HG03159 (cell line): ENCODE data around the gene FAM107B.
A peak's percentile ranks its signal among the peaks of the same experiment; 100 is the strongest.
"Not testable (repeated sequence)": the region's sequence is repeated elsewhere in the genome, so short reads cannot be mapped to it uniquely, and the experiment has no call there.

Experiments used
- ATAC-seq: cut with Tn5 transposase; IDR thresholded peaks from one replicate; pipeline ENCODE4 v1.9.1; 2021; ENCODE audit warnings: mild to moderate bottlenecking, moderate library complexity; ENCODE audit not compliant: unreplicated experiment

The FAM107B gene

DNA sequence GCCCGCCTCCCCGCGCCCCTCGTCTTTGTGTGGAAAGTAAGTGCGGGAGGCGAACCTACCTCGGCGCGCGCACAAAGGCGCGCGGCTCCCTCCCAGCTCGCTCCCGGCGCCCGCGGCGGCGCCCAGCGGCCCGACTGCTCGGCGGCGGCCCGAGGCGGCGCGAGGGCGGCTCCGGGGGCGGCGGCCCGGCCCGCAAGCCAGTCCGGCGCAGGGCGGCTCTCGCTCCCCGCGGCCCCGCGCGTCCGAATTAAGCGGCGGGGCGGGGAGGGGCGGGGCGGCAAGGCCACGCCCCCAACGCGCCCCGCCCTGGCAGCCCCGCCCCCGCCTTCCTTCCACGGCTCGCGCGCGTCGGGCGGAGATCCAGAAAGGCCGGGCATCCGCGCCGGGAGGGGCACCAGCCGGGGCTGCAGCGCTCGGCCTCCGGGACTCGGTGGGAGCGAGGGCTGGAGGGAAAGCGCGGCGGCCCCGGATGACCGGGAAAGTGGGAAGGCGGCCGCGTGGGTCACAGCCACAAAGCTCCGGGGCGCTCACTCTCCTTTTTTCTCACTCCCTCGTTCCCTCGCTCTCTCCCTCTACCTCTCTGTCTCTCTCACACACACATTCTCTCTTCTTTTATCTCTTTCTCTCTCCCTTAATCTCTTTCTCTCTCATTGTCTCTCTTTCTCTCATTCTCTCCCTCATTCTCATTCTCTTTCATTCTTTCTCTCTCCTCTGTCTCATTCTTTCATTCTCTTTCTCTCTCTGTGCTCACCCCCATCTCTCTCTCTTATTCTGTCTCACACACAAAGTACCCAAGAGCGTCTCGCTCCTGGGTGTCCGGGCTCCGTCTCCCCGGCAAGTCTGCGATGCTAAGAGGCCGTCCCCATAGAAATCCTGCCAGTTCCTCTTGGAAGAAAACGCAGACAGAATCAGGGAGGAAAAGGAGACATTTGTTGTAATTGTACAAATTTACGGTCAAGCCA is 170.2 kb downstream of the FAM107B start:
- peak; percentile 36 for ATAC-seq

DNA sequence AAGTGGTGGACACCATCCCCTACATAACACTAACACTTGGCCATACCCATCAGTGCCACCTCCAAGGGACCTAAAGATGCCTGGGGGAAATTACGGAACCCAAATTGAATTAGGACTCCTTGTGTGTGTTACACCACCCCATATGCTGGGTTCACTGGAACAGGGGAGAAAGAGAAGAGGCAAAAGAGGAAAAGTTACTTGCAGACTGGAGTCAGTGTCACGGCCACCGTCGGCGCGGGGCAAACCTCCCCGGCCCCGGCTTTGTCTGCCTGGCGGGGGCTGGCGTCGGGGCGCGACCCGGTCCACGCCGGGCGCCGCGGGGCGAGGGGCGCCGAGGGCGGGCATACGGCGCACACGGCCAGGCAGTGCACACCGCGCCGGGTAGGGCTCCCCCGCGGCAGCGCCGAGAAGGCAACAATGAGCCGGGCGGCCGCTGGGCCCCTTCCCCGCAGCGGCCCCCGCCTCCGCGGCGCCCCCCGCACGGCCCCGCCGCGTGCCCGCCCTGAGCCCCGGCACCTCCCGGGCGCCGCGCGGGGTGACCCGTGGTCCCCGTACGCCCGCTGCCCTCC is 171.1 kb downstream of the FAM107B start:
- peak; percentile 12 for ATAC-seq

GRCh38 chr10:14602807-14603533 is 171.7 kb downstream of the FAM107B start:
- no peak for ATAC-seq

- peak; percentile 41 for ATAC-seq
Observed at GRCh38 chr10:14601872-14602725, 172.6 kb downstream of the FAM107B start.

- no peak for ATAC-seq
Observed at GRCh38 chr10:14601326-14601725, 173.4 kb downstream of the FAM107B start.

- ATAC-seq, result no peak
Observed at GRCh38 chr10:14600065-14600464, 174.6 kb downstream of the FAM107B start.

DNA sequence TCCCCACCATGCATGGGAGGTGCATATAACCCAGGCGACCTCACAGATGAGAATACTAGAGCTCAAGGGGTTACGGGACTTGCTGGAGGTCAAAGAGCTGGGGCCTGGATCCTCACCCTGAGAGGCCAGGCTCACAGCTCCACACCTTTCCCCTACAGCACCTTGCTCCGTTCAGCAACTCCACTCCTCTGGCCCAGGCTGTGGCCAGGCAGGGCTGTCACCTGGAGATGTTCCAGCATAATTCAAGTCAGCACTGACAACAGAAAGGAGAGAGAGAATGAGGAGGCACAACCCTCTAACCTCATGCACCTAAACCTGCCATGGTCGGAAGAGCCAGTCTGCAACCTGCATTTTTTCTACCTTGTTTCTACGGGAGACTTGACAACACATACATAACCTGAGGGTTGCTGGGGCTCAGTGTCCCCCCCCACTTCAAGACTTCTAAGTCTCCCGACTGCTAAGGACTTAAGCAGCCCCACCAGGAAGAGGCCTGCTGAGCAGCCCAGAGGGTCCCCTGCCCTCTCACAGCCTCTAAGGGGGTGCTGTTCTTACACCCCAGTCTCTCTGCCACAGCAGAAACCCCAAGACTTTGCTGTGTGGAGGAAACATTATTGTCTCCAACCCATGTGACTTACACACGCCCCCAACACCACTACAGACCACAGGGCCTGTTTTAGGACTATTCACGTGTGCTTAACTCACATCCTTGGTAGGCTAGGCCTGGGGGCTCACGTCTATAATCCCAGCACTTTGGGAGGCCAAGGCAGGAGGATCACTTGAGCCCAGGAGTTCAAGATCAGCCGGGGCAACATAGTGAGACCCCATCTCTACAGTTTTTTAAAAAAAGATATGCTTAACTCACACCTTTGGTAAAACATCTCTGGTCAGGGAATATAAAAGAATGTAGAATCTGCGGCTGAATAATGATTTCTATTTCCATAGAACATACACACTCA is 175.6 kb downstream of the FAM107B start:
- ATAC-seq, result no peak

GRCh38 chr10:14595526-14596182 is 179.0 kb downstream of the FAM107B start:
- ATAC-seq, result no peak

- ATAC-seq, result no peak
Observed at GRCh38 chr10:14594878-14595525, 179.7 kb downstream of the FAM107B start.

DNA sequence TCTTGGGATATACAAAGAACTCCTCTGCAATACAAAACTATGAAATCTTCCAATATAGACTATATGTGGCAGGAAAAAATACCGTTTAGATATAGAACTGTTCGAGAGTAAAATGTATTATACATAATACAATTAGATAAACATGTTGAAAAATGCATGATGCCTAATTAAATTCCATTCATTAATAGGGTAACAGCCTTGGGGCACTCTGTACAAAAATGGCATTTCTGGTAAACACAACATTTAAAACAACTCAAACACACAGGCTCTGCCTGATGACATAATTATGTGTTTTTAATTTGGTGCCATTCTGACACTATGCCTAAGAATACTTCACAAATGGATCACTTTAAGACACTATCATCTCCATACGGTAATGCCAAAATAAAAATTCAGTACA is 180.9 kb downstream of the FAM107B start:
- ATAC-seq, result no peak

- no peak for ATAC-seq
Observed at GRCh38 chr10:14592566-14592965, 182.1 kb downstream of the FAM107B start.

DNA sequence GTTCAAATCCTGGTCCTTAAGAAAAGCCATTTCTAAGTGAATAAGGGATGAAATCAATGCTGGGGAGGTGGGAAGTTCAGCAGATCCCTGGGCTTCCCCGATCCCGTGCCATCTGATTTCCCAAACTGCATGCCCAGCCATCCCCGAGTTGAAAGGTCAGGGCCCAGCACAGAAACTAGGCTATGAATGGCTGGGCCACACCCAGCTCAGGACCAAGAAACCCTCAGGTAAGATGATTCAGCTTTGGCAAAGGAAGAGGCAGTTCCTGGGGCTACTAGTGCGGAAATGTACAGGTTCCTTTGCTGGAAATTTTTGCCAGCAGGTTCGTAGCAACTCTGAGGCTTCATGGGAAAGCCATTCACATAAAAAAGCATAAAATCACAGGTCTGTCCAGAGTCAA is 182.7 kb downstream of the FAM107B start:
- no peak for ATAC-seq

- not testable (repeated sequence) for ATAC-seq
Observed at GRCh38 chr10:14588938-14589294, 185.8 kb downstream of the FAM107B start.

DNA sequence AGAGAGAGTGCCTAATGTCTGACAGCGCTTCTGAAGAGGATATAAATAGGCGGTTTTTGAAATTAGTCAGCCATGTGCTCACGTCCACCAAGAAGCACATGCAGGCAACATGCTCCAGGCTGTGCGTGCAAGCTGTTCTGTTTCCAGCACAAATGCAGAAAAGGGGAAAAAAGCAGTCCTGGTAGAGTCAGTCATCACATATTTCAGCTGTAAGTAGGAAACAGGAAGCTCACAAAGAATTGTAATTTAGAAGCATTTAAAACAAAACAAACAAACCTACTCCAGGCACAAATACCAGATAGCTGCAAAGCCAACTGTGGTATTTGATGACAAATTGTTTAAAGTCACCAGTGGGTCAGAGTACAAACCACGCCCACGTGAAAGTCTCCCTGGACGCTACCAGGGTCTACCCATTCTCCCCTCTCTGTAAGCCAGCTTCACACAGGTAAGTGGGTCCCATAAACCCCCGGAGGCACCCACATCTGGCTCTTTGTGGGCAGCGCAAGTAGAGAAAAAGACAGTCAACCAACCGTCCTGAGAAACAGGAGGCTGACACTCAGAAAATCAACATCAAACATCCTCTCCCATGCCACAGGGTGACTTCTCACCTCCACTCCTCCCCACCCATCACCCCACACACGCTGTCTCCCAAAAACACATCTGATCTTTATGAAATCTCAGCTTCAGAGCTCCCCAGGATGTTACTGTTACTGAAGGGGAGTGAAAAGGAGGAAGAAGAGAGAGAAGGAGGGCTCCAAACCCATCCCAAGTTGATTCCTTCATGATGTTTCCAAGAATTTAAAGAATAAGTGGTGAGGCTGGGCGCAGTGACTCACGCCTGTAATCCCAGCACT is 186.4 kb downstream of the FAM107B start:
- ATAC-seq, result peak; percentile 65

DNA sequence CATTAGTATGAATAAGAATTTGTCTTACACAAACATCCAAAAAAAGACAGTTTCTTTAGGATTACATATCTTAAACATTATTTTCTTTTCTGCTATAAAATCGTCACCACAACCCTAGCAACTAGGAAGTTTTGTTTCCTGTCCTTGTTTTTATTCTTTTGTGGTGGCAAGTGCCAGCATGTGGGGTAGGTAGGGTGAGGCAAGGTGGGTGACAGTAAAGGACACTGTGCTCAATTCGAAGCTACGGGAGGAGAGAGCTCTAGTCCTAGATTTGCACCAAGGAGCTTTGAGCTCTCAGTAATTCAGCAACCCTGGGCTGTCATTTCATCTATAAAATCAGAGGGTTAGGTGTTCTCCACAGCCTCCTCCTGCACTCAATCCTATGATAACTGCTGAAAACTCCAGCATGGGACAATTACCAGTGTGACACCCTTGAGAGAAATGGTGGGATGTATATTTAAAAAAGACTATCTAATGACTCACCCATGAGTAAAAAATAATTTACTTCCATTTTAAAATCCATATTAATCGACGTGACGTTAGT is 187.1 kb downstream of the FAM107B start:
- ATAC-seq, result peak; percentile 5

GRCh38 chr10:14586901-14587300 is 187.8 kb downstream of the FAM107B start:
- ATAC-seq, result no peak
